Panc1 (cell line): ENCODE data around the gene OSBPL8. TPM values are rescaled to one million over a fixed set of nuclear protein-coding genes. Genes with fewer than 3 reads are reported as not detected.

Experiments
- ATAC-seq: fragments of 200-7000 bp; cut with Tn5 transposase; 2 replicates; pipeline ENCODE4 v1.9.1; 2020; ENCODE audit warnings: mild to moderate bottlenecking, moderate library complexity
- BruUV-seq: library from RNA; stranded (reverse); fragments of 400-500 nt; replicated peaks from 2 replicates; lab custom pipeline; 2021; lab: Mats Ljungman, UMichigan
- CTCF ChIA-PET: fragments of 300-600 bp; sonication (Branson Sonifier 250); formaldehyde crosslinking; loops from one replicate; lab custom pipeline; 2022; ENCODE audit warnings: antibody characterized with exemption; lab: Charles Lee
- POLR2A ChIA-PET: fragments of 300-600 bp; sonication (Branson Sonifier 250); formaldehyde crosslinking; loops from one replicate; lab custom pipeline; 2022; ENCODE audit warnings: antibody characterized with exemption; lab: Charles Lee
- DNase-seq: peaks from one replicate; pipeline ENCODE4 v3.0.0-alpha.2; 2010; ENCODE audit warnings: low read depth, low spot score
- H3K27ac ChIP-seq: 2 replicates; pipeline ENCODE4 v1.5.1; 2011; ENCODE audit warnings: mild to moderate bottlenecking, low read length, inconsistent platforms
- H3K27me3 ChIP-seq: fragments of 200-500 bp; sonication (Bioruptor generic); 2 replicates; pipeline ENCODE4 v1.6.0; 2014; ENCODE audit warnings: low read length, inconsistent platforms; ENCODE audit not compliant: control insufficient read depth, insufficient read depth
- H3K36me3 ChIP-seq: fragments of 200-500 bp; sonication (Bioruptor generic); 2 replicates; pipeline ENCODE4 v1.5.1; 2014; ENCODE audit warnings: inconsistent platforms, mild to moderate bottlenecking, low read length, moderate library complexity; ENCODE audit not compliant: control insufficient read depth, insufficient read depth
- H3K4me1 ChIP-seq: 2 replicates; pipeline ENCODE4 v1.5.1; 2011; ENCODE audit warnings: inconsistent platforms, mild to moderate bottlenecking, low read length, moderate library complexity; ENCODE audit not compliant: control insufficient read depth, insufficient read depth
- H3K4me3 ChIP-seq, 2 experiments: 2 replicates each; pipeline ENCODE4 v1.5.1; 2011 to 2012; ENCODE audit warnings: low read depth in 2 of 2, low read length in 2 of 2, mild to moderate bottlenecking in 2 of 2, inconsistent platforms in 1 of 2, moderate library complexity in 1 of 2
- H3K9me3 ChIP-seq: fragments of 200-500 bp; sonication (Bioruptor generic); 2 replicates; pipeline ENCODE4 v1.5.1; 2014; ENCODE audit warnings: low read depth, mild to moderate bottlenecking, inconsistent platforms, low read length, moderate library complexity; ENCODE audit not compliant: control insufficient read depth, insufficient read depth
- POLR2AphosphoS5 ChIP-seq: IDR thresholded peaks from 2 replicates; pipeline ENCODE4 v1.6.1; 2012; ENCODE audit warnings: mild to moderate bottlenecking, low read depth, low read length, moderate library complexity
- SIN3A ChIP-seq: IDR thresholded peaks from 2 replicates; pipeline ENCODE4 v1.6.1; 2012; ENCODE audit warnings: low read depth, mild to moderate bottlenecking, low read length, moderate library complexity, borderline replicate concordance; ENCODE audit not compliant: insufficient read depth
- TCF7L2 ChIP-seq: IDR thresholded peaks from 2 replicates; pipeline ENCODE4 v1.6.1; 2011; ENCODE audit warnings: mild to moderate bottlenecking, low read depth, low read length, inconsistent platforms
- in situ Hi-C: cut with HindIII; loops from 2 replicates; pipeline ENCODE4 v1.10.0; 2016; ENCODE audit warnings: low sequenced_read_pairs, low pct_unique_long_range_greater_than_20kb
- intact Hi-C: fragments of 100-400 bp; cut with micrococcal nuclease; formaldehyde crosslinking; loops from one replicate; pipeline ENCODE4 v1.10.0; 2022; ENCODE audit not compliant: unreplicated experiment
- total RNA-seq: library from RNA; stranded (reverse); gene quantifications from one replicate; pipeline ENCODE4 v1.2.1, GENCODE V29; 2021; ENCODE audit not compliant: unreplicated experiment
- TF ChIP-seq, protein P1 (sequence below), 2 experiments: IDR thresholded peaks; 2 replicates each; pipeline ENCODE4 v1.6.1; 2011 to 2012; ENCODE audit warnings: low read depth in 2 of 2, control low read depth in 1 of 2, low read length in 1 of 2, mild to moderate bottlenecking in 1 of 2, moderate library complexity in 1 of 2; ENCODE audit not compliant: insufficient read depth in 1 of 2
- TF ChIP-seq, protein P2 (sequence below): fragments of 450-650 bp; IDR thresholded peaks from 2 replicates; pipeline ENCODE4 v1.5.1; 2017; ENCODE audit warnings: mild to moderate bottlenecking

Gene OSBPL8
- total RNA-seq, 1 experiment from 2014 or later: 76.9 TPM

DNA sequence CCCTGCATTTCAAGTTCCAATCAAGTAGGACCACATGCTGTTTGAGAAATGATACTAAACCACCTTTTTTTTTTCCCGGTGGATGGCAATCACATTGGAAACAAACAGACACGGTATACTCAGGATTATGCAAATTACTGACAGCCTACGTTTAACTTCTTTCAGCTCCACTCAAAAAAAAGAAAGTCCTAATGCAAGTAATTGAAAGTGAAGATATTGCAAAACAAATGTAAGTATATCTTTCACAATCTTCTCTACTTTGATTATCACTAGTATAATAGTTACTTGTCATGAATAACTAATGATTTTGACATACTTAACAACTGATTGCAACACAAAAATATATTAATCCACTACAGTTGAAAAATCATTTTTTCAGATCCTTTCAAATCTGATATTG is 2.6 kb upstream of the OSBPL8 start:
- no peaks in the 10 kb centered on the region; the same call in 1 of the 2 replicates for H3K36me3 ChIP-seq
- H3K4me1 ChIP-seq: peaks cover 19% of the 10 kb centered on the region
- DNase-seq (no peak), ATAC-seq (no peak)
- ChIA-PET POLR2A (no interaction called here), CTCF (interaction anchor here (0.7 kb wide), 1 partner anchor 106 kb away, joined by 3 read pairs; no protein-coding TSS in a partner anchor)
- no peaks in the 10 kb centered on the region for H3K27me3 ChIP-seq
- no peak overlapping the region for H3K27ac ChIP-seq
- BruUV-seq: no TSS peak
- H3K4me3 ChIP-seq: no peak overlapping the region
- in situ Hi-C loops (no loop called here), intact Hi-C loops (no loop called here)
- H3K9me3 ChIP-seq: no peaks in the 10 kb centered on the region
- TF ChIP-seq, protein P1, sequence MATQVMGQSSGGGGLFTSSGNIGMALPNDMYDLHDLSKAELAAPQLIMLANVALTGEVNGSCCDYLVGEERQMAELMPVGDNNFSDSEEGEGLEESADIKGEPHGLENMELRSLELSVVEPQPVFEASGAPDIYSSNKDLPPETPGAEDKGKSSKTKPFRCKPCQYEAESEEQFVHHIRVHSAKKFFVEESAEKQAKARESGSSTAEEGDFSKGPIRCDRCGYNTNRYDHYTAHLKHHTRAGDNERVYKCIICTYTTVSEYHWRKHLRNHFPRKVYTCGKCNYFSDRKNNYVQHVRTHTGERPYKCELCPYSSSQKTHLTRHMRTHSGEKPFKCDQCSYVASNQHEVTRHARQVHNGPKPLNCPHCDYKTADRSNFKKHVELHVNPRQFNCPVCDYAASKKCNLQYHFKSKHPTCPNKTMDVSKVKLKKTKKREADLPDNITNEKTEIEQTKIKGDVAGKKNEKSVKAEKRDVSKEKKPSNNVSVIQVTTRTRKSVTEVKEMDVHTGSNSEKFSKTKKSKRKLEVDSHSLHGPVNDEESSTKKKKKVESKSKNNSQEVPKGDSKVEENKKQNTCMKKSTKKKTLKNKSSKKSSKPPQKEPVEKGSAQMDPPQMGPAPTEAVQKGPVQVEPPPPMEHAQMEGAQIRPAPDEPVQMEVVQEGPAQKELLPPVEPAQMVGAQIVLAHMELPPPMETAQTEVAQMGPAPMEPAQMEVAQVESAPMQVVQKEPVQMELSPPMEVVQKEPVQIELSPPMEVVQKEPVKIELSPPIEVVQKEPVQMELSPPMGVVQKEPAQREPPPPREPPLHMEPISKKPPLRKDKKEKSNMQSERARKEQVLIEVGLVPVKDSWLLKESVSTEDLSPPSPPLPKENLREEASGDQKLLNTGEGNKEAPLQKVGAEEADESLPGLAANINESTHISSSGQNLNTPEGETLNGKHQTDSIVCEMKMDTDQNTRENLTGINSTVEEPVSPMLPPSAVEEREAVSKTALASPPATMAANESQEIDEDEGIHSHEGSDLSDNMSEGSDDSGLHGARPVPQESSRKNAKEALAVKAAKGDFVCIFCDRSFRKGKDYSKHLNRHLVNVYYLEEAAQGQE (IDR thresholded peaks at IDR 0.05; ENCODE audit: insufficient read depth in 1 of 2, low read depth in 2 of 2, low read length in 1 of 2): no peak
- no peak for TF ChIP-seq SIN3A
- TF ChIP-seq POLR2AphosphoS5: no peak

DNA sequence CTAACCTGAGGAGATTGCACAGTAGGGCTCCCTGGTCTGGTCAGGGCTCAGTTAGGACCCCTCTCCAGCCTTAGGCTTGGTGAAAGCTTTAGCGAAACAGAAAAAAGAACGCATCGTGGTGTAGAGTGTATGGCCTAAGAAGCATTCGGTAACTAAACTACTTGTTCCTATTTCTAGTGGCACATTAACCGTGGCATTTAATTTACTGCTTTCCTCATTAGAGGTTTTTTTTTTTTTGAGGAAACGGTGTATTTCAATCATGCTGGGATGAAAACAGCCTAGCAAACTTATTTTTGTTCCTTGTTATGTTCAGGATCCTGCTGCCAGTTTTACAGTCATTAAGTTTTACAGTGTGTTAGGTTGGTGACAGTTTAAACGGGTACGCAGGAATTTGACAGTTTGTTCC is 518 bp upstream of the OSBPL8 start:
- CTCF ChIA-PET: no interaction called here
- POLR2A ChIA-PET: interaction anchor here (0.6 kb wide), 1 partner anchor 873 kb away, joined by 3 read pairs; no protein-coding TSS in a partner anchor
- peak overlapping the region; percentile 98 for H3K27ac ChIP-seq
- no peaks in the 10 kb centered on the region for H3K9me3 ChIP-seq
- TF ChIP-seq SIN3A: no peak
- no peak for TF ChIP-seq TCF7L2
- TF ChIP-seq, protein P2, sequence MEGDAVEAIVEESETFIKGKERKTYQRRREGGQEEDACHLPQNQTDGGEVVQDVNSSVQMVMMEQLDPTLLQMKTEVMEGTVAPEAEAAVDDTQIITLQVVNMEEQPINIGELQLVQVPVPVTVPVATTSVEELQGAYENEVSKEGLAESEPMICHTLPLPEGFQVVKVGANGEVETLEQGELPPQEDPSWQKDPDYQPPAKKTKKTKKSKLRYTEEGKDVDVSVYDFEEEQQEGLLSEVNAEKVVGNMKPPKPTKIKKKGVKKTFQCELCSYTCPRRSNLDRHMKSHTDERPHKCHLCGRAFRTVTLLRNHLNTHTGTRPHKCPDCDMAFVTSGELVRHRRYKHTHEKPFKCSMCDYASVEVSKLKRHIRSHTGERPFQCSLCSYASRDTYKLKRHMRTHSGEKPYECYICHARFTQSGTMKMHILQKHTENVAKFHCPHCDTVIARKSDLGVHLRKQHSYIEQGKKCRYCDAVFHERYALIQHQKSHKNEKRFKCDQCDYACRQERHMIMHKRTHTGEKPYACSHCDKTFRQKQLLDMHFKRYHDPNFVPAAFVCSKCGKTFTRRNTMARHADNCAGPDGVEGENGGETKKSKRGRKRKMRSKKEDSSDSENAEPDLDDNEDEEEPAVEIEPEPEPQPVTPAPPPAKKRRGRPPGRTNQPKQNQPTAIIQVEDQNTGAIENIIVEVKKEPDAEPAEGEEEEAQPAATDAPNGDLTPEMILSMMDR: no peak
- TF ChIP-seq, protein P1 (IDR thresholded peaks at IDR 0.05; ENCODE audit: insufficient read depth in 1 of 2, low read depth in 2 of 2, low read length in 1 of 2): no peak
- no peaks in the 10 kb centered on the region; the same call in 1 of the 2 replicates for H3K36me3 ChIP-seq
- peak; percentile 82 for ATAC-seq
- H3K4me1 ChIP-seq: peaks cover 19% of the 10 kb centered on the region
- intact Hi-C loops: no loop called here
- in situ Hi-C loops: no loop called here
- peak overlapping the region; percentile 73 to 99 for H3K4me3 ChIP-seq
- BruUV-seq: no TSS peak
- no peaks in the 10 kb centered on the region for H3K27me3 ChIP-seq
- no peak for DNase-seq
